ENCODE results near the gene SNX2. TPM values are rescaled to one million over a fixed set of nuclear protein-coding genes. Genes with fewer than 3 reads are reported as not detected.

The SNX2 gene
- polyA plus RNA-seq, 1 donor = 165 TPM

Other genes with a start within 250 kb of the SNX2 start
- gene SNX24, start 70.5 kb downstream of the SNX2 start, polyA plus RNA-seq (ENCODE audit: insufficient read length) = 30.0 TPM